GM18526 (cell line): ENCODE data around the gene DNAJC1.

Experiments used
- POLR2A ChIP-seq: IDR thresholded peaks from 3 replicates; pipeline ENCODE4 v1.6.1; 2011; ENCODE audit not compliant: insufficient read length; ENCODE audit errors: extremely low read depth

DNAJC1 gene

DNA sequence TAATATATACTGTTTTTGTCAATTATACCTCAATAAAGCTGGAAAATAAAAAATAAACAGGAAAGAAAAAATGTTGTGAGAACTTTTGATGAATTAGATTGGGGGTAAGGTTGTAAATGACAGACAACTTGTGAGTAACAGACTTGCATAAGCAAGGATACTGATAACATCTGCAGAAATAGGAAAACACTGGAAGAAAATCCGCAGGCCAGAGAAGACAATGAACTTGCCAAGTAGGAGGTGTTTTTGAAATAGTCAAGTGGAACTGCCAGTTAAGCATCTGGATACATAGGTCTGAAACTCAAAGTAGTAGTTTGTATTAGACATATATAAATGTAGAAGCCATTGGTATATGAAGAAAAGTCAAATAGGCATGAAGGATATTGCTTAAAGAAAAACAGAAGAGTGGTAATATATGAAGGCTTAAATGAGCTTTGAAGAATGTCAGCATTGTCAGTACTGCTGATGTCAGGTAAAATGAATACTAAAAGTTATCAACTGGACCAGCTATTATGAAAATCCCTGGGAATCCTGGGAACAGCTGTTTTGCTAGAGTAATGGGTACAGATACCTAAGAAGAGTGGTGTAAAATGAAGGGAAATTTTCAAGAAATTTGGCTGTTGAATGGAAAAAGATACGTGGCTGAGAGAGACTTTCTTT, 58.7 kb downstream of the DNAJC1 start:
- no peak for TF ChIP-seq POLR2A

DNA sequence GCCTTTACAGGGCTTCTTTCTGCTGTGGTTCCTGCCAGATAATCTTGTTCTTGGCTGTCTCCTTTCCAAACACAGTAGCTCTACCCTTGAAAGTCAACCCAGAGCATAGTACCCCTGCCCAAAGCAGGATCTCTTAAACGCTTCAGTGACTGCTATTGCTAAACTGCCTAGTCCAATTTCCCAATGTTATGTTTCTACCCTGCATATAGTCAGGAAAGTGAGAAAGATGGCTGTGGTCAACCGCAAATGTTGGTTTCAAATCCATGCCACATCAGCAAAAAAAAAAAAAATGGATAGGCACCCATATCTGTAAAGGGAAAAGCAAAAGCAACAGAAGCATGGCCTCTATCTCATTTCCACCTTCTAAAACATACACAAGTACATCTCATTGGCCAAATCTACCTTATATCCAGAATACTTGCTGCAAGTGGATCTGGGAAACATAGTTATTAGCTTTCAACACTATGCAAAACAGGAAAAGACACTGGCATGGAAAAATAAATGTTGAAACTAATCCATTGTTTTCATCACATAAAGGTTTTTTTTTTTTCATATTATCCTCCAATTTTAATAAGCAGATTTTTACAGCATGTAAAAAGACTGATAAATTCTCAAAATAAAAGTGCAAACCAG, 59.8 kb downstream of the DNAJC1 start:
- no peak for TF ChIP-seq POLR2A

DNA sequence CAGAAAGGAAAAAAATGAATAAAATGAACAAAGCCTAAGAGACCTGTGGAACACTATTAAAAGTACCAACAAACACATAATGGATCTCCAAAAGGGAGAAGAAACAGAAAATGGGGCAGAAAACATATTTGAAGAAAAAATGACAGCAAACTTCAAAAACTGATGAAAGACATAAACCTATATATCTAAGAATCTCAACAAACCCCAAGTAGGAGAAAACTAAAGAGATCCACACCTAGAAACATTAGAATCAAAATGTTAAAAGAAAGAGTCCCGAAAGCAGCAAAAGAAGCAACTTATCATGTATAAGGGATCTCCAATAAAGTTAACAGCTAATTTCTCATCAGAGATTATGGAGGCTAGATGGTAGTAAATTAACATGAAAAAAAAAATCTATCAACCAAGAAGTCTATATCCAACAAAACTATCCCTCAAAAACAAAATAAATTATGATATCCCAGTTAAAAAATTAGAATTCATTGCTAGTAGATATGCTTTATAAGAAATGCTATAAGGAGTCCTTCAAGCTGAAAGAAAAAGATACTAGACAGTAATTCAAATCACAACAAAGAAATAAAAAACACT, 68.0 kb downstream of the DNAJC1 start:
- no peak for TF ChIP-seq POLR2A

DNA sequence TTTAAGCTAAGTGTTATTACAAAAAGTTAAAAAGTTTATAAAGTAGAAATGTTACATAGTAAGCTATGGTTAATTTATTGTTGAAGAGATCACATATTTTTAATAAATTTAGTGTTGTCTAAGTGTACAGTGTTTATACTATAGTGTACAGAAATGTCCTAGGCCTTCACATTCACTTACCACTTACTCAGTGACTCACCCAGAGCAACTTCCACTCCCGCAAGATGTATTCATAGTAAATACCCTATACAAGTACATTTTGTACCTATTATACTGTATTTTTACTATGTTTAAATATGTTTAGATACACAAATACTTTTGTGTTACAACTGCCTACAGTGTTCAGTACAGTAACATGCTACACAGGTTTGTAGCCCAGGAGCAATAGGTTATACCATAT, 69.2 kb downstream of the DNAJC1 start:
- no peak for TF ChIP-seq POLR2A

- no peak for TF ChIP-seq POLR2A
Observed at GRCh38 chr10:21929070-21929469, 74.5 kb downstream of the DNAJC1 start.

DNA sequence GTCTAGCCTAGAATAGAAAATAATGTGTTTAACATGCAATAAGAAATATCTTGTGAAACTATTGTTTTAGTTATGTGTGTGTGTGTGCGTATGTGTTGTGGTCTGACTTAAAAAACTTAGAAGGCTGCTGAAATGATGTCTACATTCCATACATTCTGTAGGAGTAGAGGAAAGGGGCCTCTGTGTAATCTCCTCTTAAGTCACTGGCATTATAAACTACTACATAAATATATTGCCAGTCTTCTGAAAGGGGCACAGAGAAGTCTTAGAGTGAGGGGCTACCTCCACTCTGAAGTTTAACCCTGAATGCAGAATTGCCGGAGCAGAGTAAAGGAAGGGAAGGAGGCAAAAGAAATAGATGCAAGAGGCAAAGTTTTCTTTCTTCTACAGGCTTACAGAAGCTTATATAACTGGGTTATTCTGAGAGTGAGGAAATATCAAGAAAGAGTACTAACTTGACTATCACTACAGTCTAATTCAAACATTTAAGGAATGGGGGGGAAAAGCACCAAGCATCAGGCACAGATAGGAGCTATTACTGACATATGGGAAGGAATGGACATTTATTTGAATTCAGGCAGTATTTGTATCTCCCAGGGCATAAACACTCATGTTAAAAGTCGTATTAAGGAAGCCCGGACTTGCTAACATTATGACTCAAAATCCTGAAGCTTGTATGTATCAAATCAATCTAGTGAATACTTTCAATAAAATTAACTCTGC, 75.7 kb downstream of the DNAJC1 start:
- TF ChIP-seq POLR2A: no peak

DNA sequence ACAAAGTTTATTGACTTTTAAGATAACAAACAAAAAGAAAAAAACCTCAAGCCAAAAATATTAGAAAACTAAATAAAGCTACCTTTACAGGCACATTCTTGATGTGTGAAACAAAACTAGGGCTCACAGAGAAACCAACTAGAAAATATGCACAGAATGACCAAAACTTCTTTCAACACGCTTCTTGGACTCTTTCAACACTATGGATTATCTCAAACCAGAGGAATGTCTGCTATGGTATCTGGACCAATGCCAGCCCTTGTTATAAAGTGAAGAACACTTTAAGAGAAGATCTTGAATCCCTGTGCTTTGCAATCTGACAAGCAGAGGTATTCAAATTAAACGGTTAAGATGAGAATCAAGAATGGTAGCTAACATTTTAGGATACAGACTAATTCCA, 76.6 kb downstream of the DNAJC1 start:
- no peak for TF ChIP-seq POLR2A

GRCh38 chr10:21926358-21926925, 77.1 kb downstream of the DNAJC1 start:
- no peak for TF ChIP-seq POLR2A

GRCh38 chr10:21925851-21926250, 77.7 kb downstream of the DNAJC1 start:
- TF ChIP-seq POLR2A: no peak

GRCh38 chr10:21924511-21924910, 79.0 kb downstream of the DNAJC1 start:
- TF ChIP-seq POLR2A: no peak

DNA sequence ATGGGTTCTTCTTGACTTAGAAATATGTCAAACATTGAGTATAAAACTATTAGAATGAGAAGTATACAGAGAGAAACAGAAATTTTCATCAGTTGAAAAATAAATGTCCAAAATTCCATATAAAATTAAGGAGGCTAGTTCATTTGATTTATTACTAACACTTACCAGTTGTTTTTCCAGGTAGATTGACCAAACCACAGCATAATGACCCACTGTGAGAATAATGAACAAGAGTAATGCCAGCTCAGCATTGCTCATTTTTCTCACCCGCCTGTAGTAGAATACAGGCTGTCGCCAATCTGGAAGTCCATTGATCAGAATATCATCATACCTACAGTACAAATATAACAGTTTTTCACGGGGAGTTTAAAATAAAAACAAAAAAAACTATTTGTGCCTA, 82.9 kb downstream of the DNAJC1 start:
- no peak for TF ChIP-seq POLR2A

DNA sequence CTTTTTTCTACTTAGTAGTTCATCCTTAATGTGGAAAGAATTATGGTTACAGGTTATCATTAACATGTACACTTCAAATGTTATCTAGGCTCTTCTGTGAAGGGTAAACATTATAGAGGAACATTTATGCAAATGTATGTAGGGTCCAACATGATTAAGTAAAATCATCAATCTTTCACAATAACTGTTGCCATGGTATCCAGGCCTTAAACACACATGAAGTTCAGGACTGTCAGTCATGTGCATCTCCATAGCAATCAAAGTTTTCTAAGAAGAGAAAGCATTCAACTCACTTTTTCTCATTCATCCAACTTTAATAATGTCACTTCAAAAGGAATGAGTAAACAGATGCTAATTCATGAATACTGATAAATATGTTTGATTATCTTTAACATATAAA, 83.6 kb downstream of the DNAJC1 start:
- no peak for TF ChIP-seq POLR2A

DNA sequence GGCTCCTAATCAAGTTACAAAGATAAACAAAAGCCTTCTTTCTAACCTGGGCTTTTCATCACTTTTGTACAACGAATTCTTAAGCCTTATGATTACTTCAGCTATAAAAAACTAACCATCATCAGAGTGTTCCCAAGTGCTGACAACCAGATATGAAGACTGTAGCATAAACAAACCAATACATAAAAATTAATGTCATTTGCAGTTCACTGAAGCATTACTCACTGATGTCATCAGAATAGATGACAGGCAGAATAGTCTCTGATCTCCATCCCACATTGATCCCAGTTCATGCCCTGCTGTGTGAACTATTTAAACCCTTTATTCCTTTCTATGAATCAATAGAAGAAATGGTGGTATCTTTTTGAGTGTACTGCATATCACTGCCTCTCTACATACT, 84.4 kb downstream of the DNAJC1 start:
- TF ChIP-seq POLR2A: no peak

GRCh38 chr10:21912625-21913024, 90.9 kb downstream of the DNAJC1 start:
- no peak for TF ChIP-seq POLR2A

GRCh38 chr10:21910798-21911197, 92.7 kb downstream of the DNAJC1 start:
- no peak for TF ChIP-seq POLR2A

GRCh38 chr10:21907436-21907835, 96.1 kb downstream of the DNAJC1 start:
- TF ChIP-seq POLR2A: no peak
